Measurements from ENCODE around the gene GRM7.

The GRM7 gene

GRCh38 chr3:7288133-7288532 lies 427.2 kb downstream of the GRM7 start:
- DNase-seq (ENCODE audit: low spot score): no peak
- POLR2A ChIA-PET (ENCODE audit: low non-redundant PET): no interaction called here
- no peak overlapping the region for H3K27ac ChIP-seq
- CTCF ChIA-PET: no interaction called here
- TF ChIP-seq, protein P1, sequence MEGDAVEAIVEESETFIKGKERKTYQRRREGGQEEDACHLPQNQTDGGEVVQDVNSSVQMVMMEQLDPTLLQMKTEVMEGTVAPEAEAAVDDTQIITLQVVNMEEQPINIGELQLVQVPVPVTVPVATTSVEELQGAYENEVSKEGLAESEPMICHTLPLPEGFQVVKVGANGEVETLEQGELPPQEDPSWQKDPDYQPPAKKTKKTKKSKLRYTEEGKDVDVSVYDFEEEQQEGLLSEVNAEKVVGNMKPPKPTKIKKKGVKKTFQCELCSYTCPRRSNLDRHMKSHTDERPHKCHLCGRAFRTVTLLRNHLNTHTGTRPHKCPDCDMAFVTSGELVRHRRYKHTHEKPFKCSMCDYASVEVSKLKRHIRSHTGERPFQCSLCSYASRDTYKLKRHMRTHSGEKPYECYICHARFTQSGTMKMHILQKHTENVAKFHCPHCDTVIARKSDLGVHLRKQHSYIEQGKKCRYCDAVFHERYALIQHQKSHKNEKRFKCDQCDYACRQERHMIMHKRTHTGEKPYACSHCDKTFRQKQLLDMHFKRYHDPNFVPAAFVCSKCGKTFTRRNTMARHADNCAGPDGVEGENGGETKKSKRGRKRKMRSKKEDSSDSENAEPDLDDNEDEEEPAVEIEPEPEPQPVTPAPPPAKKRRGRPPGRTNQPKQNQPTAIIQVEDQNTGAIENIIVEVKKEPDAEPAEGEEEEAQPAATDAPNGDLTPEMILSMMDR (conservative IDR thresholded peaks at IDR 0.05; ENCODE audit: low read depth): no peak

DNA sequence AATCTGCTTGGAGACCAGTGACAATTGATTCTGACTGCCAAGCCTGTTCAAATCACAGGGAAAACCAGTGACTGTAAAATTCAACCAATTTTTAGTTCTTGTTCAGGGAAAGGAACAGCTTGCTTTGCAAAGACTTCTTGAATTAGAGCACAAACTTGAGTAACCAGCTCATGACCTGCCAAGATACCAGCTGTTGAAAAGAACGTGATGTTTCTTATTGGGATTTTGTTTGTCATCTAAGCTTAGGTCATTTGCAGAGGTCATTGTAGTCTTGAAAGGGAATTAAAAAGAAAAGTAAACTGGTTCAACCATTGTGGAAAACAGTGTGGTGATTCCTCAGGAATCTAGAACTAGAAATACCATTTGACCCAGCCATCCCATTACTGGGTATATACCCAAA lies 428.2 kb downstream of the GRM7 start:
- DNase-seq (ENCODE audit: low spot score): no peak
- TF ChIP-seq, protein P1 (conservative IDR thresholded peaks at IDR 0.05; ENCODE audit: low read depth): no peak
- CTCF ChIA-PET: no interaction called here
- POLR2A ChIA-PET (ENCODE audit: low non-redundant PET): no interaction called here
- H3K27ac ChIP-seq: no peak overlapping the region

DNA sequence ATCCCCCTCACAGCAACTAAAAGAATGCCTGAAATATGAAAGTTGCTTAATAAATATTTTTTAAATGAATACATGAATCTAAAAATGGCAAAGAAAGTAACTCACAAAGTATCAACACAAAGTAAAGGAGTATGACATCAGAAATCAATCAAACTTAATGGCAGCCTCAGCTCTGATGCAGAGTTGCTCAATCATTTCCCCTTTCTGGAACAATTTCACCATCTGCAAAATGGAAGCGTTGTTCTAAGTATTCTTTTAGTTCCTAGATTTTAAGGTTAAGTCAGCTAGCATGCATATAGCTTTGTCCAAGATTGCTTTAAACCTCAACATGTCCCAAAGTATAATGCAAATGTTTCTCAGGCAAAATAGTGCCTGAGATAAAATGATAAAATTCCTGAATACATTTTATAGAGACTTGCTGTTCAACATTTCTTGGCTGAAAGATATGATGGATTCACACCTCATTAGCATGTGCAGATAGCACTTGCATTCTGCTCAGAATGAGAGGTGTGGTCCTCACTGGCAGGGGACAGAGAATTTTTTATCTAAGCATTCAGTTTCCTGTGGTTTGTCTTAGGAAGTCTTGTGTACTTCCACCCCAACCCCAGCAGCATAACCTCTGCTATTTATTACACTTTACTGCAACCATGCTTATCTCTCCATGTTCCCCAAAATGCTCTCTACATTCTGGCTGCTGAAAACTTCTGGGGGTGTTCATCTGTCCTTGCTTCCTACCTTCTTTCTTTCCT lies 429.3 kb downstream of the GRM7 start:
- TF ChIP-seq, protein P1 (conservative IDR thresholded peaks at IDR 0.05; ENCODE audit: low read depth): no peak
- ChIA-PET CTCF (no interaction called here), POLR2A (ENCODE audit: low non-redundant PET) (no interaction called here)
- H3K27ac ChIP-seq: no peak overlapping the region
- DNase-seq (ENCODE audit: low spot score): no peak

GRCh38 chr3:7292362-7292761 lies 431.4 kb downstream of the GRM7 start:
- CTCF ChIA-PET: no interaction called here
- TF ChIP-seq, protein P1 (conservative IDR thresholded peaks at IDR 0.05; ENCODE audit: low read depth): no peak
- H3K27ac ChIP-seq: no peak overlapping the region
- DNase-seq (ENCODE audit: low spot score): no peak
- POLR2A ChIA-PET (ENCODE audit: low non-redundant PET): no interaction called here

DNA sequence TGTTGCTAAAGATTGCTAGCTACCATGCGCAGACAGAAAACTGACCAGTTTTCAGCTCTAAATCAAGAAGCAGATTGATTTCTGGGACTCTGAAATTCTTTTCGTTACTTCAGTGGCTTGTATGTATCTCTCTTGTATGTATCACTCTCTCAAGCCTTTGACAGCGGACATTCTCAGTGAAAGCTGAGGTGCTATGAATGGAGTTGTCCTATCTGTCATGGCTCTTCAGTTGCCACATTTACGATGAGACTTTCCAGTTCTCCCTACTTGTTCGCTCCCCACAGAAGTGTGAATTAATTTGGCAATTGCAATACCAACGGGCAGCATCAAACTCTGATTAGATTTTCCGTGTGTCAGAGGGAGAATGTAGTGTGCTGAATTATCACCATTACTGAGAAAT lies 432.4 kb downstream of the GRM7 start:
- CTCF ChIA-PET: interaction anchor here (0.7 kb wide), 1 partner anchor 626 kb away, joined by 3 read pairs; no protein-coding TSS in a partner anchor

GRCh38 chr3:7305561-7305960 lies 444.6 kb downstream of the GRM7 start:
- DNase-seq (ENCODE audit: low spot score): no peak
- ChIA-PET POLR2A (ENCODE audit: low non-redundant PET) (no interaction called here), CTCF (no interaction called here)
- no peak overlapping the region for H3K27ac ChIP-seq
- TF ChIP-seq, protein P1 (conservative IDR thresholded peaks at IDR 0.05; ENCODE audit: low read depth): no peak

More for the DNA sequence above, 432.4 kb downstream of the GRM7 start:
- TF ChIP-seq, protein P1 (conservative IDR thresholded peaks at IDR 0.05; ENCODE audit: low read depth): no peak
- no peak overlapping the region for H3K27ac ChIP-seq
- POLR2A ChIA-PET (ENCODE audit: low non-redundant PET): no interaction called here
- DNase-seq (ENCODE audit: low spot score): no peak

Measured in RWPE1 (cell line).